Erythroblast (primary cell): ENCODE results near the gene KCNH6.

Source experiments
- GATA1 ChIP-seq: IDR thresholded peaks from 2 replicates; pipeline ENCODE4 v1.6.1; 2011; ENCODE audit warnings: low read depth, mild to moderate bottlenecking, control low read depth, low read length, moderate library complexity
- POLR2A ChIP-seq: IDR thresholded peaks from 2 replicates; pipeline ENCODE4 v1.6.1; 2011; ENCODE audit warnings: mild to moderate bottlenecking, low read length

- TF ChIP-seq POLR2A (no peak), GATA1 (no peak)
Measured at GRCh38 chr17:63482509-63482908, 40.6 kb upstream of the KCNH6 start.
